GM21825 (cell line): ENCODE measurements around the gene MAPK13.

ENCODE experiments used
- ATAC-seq: cut with Tn5 transposase; IDR thresholded peaks from one replicate; pipeline ENCODE4 v1.9.1; 2021; ENCODE audit warnings: mild to moderate bottlenecking, moderate library complexity; ENCODE audit not compliant: unreplicated experiment

MAPK13 gene

DNA sequence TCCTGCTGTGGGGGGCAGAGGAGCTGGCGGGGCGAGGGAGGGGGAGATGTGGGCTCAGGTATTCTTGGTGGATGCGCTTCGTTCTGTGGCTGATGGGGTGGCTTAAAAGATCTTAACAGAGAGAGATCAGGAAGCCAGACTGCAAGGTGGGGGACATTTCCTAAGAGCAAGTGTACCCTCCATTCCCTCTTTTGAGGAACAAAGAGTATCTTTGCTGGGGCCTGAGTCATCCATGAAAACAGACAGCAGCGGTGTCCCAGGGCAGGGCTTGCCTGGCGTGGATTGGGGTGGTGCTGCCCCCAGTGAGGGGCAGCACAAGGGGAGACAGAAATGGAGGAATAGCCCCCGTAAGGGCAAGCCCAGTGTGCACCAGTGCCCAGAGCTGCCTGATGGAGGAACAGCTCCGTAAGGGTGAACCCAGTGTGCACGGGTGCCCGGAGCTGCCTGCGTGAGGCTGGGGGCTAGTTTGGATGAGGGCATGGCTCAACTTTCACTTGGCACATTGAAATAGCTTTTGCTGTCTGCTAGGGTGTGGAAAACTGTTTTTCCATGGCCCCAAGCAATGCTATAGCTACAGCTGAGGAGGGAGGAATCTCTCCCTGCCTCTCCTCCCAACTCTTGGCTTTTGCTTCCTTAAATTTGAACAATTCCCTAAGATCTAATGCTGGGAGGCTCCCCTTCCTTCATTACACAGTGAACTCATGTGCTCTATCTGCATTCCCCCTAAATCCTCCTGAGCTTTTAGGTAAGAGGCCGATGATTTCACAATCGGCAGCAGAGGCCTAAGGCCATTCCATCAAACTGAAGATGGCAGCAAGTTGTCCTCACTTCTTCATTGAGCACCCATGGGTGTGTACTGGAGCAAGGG is 12.9 kb downstream of the MAPK13 start:
- no peak for ATAC-seq

DNA sequence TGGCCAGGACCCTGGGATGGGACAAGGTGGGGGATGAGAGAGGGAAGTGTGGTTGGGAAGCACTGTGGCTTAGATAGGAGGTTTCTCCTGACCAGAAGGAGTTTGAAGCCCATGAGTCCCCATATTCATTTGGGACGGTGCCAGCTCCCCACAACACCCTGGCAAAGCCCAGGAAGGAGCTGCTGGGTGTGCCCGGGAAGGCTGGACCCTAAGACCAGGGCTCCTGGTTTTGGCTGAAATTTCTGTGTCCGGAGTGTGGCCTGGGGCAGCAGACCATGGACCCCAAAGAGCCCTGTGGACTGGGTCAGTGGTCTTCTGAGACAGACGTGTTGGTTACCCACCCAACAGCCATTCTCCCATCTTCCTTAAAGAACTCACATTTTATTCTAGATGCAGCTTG is 15.2 kb downstream of the MAPK13 start:
- no peak for ATAC-seq

DNA sequence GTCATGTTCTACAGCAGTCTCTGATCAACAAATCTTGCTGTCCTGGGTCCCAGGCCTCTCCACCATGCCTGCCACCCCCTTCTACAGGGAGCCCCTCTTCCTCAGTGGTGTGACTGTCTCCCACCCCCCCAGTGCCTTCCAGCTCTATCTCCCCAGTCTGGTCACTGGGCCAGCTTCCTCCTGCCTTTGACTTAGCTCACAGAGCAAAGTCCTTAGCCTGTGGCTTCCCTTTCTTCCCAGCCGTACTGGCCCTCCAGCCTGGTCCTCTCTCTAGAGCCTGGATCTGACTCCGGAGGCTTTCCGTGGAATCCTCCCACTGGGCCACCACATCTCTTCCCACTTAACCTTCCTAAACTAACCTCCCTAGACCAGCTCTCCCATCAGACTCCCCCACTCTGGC is 17.0 kb downstream of the MAPK13 start:
- ATAC-seq, result no peak

GRCh38 chr6:36149476-36149875 is 19.2 kb downstream of the MAPK13 start:
- no peak for ATAC-seq

- ATAC-seq, result no peak
These were observed 20.0 kb downstream of the MAPK13 start for GRCh38 chr6:36150283-36150682.

DNA sequence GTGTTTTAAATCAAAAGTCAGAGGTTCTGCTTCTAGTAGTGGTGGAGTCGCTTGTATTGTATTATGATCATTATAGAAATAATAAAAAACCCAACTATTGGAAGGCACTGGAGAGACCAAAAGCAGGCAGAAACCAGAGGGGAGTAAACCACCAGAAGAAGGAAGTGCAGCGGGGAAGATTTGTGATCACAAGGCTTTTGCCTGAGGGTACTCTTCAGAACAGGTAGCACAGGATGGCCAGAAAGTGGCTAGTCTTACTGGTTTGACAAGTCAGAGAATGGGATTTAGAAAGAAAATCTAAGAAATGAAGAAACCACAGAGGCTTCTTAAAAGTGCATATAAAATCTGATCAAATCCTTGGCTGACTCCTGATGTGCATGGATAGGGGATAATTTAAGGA is 24.0 kb downstream of the MAPK13 start:
- ATAC-seq, result no peak

DNA sequence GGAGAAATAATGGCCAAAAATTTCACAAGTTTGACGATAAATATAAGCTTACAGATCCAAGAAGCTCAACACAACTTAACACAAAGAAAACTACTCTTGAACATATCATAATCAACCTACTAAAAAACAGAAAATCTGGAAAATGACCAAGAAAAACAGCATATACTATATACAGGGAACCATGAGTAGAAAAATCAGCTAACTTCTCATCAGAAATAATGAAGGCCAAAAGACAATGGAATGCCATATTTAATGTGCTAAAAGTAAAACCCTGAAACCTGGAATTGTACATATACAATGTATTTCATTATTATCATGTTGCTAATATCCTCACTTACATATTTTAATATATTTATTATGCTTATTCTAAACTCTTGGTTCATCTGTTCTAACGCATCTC is 25.3 kb downstream of the MAPK13 start:
- no peak for ATAC-seq

DNA sequence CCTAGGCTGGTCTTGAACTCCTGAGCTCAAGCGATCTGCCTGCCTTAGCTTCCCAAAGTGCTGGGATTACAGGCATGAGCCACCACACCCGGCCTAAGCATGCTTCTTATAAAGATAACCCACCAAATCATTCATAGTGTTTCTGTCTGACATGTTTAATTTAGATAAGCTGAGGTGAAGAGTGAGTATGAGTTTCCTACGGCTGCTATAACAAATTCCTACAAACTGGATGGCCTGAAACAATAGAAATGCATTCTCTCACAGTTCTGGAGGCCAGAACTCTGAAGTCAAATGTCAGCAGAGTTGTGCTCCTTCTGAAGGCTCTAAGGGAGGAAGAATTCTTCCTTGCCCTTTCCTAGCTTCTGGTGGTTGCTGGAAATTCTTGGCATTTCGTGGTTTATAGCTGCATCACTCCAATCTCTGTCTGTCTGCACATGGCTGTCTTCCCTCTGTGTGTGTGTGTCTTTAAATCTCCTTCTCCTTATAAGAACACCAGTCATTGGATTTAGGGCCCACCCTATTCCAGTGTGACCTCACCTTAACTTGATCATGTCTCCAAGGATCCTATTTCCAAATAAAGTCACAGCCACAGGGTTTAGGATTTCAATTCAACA is 29.9 kb downstream of the MAPK13 start:
- no peak for ATAC-seq

DNA sequence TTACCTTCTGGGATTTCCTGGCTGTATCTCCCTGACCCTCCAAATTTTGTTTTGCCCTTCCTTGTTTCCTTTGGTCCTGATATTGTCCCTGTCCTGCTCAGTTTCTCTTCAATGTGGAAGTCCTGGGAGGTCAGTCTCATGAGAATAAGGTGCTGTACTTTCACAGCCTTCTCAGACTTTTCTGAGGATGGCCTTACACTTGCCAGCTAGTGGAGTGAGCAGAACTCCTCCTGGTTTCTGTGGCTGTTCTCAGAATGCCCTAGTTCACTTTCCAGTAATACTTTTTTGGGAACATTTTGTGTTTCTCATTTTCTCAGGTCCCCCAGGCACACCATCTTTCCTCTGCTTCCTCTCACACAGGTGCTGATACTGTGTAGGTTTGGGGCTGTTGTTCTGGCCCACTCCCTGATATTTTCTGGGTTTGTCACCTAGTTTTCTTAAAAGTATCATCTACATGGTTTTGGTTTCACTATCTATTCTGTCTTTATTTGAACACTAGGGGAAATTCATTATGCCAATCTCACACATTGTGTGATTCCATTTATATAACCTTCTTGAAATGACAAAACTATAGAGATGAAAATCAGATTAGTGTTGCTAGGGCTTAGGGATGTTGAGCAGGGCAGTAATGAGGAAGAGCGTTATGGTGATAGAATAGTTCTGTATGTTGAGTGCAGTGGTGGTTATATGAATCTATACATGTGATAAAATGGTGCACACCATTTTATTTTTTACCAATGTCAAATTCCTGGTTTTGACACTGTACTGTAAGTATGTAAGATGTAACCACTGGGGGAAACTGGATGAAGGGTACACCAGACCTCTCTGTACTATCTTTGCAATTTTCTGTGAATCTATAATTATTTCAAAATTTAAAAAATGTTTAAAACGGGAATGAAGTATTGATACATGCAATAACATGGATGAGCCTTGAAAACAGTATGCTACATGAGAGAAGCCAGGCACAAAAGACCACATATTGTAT is 39.0 kb downstream of the MAPK13 start:
- ATAC-seq, result no peak

DNA sequence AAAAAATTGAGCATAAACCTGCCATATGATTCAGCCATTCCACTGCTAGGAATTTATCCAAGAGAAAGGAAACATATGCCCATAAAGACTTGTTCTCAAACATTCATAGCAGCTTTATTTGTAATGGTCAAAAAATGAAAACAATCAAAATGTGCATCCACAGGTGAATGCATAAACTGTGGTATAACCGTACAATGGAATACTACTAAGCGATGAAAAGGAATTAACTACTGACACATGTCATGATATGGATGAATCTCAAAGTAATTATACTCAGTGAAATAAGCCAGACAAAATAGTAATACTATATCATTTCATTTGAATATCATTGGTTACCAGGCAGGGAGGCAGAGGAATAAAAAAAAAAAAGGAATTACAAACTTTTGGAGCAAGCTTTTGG is 40.4 kb downstream of the MAPK13 start:
- no peak for ATAC-seq

DNA sequence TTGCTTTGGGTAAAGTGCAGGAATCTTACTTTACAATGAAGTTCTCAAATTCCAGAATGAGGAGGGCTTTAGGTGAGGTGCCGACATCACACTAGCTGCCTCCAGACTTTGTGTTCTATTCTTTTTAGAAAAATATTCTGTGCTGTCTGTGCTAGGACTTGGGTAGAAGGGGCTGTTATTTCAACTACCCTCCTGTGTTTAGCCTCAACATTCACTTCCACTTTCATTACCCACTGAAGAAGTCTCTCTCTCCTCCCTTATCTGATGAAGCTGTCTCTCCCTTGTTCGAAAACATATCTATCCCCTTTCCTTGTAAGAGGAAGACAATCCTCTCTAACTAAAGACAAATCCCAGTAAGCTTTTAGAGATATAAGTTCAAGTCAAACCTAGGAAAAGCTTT is 41.3 kb downstream of the MAPK13 start:
- no peak for ATAC-seq

- no peak for ATAC-seq
These were observed 46.9 kb downstream of the MAPK13 start for GRCh38 chr6:36177166-36177565.

DNA sequence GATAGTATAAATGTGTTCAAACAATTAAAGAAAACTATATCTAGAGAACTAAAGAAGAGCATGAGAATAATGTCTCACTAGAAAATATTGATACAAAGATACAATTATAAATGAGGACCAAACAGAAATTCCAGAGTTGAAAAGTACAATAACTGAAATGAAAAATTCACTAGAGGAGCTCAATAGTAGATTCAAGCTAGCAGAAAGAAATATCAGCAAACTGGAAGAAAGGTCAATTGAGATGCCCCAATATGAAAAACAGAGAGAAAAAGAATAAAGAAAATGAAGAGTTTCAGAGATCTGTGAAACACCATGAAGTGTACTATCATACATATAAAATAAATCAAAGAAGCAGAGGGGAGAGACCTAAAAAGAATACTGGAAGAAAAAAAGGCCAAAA is 48.2 kb downstream of the MAPK13 start:
- ATAC-seq, result no peak

- no peak for ATAC-seq
These were observed 49.8 kb downstream of the MAPK13 start for GRCh38 chr6:36180126-36180525.

DNA sequence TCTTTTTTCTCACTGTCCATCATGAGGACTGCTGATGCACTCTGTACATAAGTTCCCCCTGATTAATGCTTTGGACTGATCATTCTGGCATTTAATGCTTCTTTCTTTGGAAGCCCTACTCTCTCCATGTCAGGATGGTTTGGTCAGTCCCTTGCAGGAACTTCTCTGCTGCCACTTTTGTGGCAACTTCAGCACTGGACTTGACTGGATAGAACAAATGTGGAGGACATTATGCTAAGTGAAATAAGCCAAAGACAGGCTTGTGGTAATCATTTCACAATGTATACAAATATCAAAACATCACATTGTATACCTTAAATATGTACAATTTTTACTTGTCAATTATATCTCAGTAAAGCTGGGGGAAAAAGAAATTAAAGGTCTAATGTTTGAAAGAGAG is 54.0 kb downstream of the MAPK13 start:
- no peak for ATAC-seq

- ATAC-seq, result no peak
These were observed 55.9 kb downstream of the MAPK13 start for GRCh38 chr6:36186199-36186598.

DNA sequence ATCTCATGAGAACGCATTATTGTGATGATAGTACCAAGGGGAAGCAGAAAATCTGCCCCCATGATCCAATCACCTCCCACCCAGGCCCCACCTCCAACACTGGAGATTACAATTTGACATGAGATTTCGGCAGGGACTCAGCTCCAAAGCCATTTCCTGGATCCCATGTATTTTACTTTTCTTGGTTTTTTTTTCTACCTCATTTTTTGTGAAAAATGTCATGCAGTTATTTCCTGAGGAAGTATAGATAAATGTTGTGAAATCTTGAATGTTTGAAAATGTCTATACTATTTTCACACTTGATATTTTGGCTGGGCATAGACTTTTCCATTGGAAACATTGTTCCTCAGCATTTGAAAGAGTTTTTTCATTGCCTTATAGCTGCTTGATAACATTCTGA is 57.1 kb downstream of the MAPK13 start:
- no peak for ATAC-seq
